HL-60 (cell line): Measurements from ENCODE around the gene CFAP45.

Experiments
- GABPA ChIP-seq: IDR thresholded peaks from 2 replicates; pipeline ENCODE4 v1.6.1; 2012; ENCODE audit warnings: low read depth
- POLR2AphosphoS5 ChIP-seq: IDR thresholded peaks from 2 replicates; pipeline ENCODE4 v1.6.1; 2012; ENCODE audit warnings: low read depth
- SPI1 ChIP-seq: IDR thresholded peaks from 2 replicates; pipeline ENCODE4 v1.6.1; 2012; ENCODE audit warnings: low read depth, mild to moderate bottlenecking, borderline replicate concordance
- TF ChIP-seq, protein P1 (sequence below): IDR thresholded peaks from one replicate; pipeline ENCODE4 v1.5.1; 2011; ENCODE audit warnings: low read length, control low read depth, inconsistent platforms; ENCODE audit not compliant: insufficient read depth
- TF ChIP-seq, protein P2 (sequence below): IDR thresholded peaks from 2 replicates; pipeline ENCODE4 v1.6.1; 2012; ENCODE audit warnings: low read depth; ENCODE audit not compliant: insufficient replicate concordance

DNA sequence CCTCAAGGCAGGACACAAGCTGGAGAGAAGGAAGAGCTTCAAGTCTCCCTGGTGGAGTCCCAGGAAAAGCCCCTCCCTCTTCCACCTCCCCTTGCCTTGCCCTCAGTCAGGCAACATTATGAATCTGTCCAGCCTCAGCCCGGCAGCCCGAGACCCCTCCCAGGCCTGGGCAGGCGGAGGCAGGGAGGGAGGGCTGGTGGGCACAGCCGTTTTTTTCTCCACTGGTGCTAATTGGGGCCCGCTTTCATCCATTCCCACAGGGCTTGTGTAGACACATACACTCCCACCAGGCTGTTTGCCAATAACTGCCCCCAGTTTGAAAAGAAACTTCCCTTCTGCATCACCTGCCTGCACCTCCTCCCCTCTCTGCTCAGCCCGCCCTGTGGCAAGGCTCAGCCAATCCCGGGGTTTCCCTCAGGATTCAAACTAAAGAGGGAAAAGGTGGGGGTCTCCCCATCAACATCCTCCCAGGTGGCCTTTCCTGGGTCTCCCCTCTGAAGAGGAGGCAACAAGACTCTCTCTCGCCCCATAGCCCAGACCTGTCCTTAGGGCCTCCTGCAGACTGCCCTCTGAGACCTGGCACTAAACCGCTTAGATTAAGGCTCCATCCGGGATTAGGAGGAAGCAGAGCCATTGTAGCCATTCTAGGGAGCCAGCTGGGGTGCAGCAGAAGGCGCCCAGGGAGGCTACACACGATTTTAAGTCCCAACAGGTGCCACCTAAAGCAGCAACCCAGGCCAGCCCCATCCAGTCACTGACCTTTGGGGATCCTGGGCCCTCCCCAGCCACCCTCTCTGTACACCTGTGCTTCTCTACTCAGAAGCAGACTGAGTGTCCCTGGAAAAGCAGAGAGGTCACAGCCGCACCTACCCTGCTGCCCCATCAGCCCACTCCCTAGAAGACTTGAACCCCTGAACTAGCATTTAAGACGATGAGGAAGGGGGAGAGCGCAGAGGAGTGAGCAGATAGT is 41.9 kb upstream of the CFAP45 start:
- TF ChIP-seq, protein P1, sequence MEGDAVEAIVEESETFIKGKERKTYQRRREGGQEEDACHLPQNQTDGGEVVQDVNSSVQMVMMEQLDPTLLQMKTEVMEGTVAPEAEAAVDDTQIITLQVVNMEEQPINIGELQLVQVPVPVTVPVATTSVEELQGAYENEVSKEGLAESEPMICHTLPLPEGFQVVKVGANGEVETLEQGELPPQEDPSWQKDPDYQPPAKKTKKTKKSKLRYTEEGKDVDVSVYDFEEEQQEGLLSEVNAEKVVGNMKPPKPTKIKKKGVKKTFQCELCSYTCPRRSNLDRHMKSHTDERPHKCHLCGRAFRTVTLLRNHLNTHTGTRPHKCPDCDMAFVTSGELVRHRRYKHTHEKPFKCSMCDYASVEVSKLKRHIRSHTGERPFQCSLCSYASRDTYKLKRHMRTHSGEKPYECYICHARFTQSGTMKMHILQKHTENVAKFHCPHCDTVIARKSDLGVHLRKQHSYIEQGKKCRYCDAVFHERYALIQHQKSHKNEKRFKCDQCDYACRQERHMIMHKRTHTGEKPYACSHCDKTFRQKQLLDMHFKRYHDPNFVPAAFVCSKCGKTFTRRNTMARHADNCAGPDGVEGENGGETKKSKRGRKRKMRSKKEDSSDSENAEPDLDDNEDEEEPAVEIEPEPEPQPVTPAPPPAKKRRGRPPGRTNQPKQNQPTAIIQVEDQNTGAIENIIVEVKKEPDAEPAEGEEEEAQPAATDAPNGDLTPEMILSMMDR: no peak
- TF ChIP-seq, protein P2, sequence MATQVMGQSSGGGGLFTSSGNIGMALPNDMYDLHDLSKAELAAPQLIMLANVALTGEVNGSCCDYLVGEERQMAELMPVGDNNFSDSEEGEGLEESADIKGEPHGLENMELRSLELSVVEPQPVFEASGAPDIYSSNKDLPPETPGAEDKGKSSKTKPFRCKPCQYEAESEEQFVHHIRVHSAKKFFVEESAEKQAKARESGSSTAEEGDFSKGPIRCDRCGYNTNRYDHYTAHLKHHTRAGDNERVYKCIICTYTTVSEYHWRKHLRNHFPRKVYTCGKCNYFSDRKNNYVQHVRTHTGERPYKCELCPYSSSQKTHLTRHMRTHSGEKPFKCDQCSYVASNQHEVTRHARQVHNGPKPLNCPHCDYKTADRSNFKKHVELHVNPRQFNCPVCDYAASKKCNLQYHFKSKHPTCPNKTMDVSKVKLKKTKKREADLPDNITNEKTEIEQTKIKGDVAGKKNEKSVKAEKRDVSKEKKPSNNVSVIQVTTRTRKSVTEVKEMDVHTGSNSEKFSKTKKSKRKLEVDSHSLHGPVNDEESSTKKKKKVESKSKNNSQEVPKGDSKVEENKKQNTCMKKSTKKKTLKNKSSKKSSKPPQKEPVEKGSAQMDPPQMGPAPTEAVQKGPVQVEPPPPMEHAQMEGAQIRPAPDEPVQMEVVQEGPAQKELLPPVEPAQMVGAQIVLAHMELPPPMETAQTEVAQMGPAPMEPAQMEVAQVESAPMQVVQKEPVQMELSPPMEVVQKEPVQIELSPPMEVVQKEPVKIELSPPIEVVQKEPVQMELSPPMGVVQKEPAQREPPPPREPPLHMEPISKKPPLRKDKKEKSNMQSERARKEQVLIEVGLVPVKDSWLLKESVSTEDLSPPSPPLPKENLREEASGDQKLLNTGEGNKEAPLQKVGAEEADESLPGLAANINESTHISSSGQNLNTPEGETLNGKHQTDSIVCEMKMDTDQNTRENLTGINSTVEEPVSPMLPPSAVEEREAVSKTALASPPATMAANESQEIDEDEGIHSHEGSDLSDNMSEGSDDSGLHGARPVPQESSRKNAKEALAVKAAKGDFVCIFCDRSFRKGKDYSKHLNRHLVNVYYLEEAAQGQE: no peak
- TF ChIP-seq POLR2AphosphoS5 (no peak), GABPA (no peak), SPI1 (no peak)
